ENCODE data around the gene ZNF784.

DNA sequence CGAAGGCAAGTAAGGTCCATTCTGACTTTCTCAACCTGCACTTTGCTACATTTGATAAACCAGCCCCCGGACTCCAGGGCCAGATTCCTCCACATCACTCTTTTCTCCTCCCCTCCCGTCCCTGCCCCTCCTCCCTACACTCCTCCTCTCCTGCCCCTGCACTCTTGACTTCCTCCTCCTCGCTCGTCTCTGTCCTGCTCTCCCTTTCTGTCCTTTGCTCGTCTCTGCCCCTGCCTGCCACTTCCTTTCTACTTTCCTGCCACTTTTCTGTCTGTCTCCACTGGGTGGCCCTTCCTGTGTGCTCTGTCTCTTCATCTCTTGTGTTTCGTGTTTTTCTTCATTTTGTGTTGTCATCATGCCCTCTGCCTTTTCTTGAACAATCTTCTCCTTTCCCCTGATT, 37.5 kb upstream of the ZNF784 start:
- TF ChIP-seq, protein P1, sequence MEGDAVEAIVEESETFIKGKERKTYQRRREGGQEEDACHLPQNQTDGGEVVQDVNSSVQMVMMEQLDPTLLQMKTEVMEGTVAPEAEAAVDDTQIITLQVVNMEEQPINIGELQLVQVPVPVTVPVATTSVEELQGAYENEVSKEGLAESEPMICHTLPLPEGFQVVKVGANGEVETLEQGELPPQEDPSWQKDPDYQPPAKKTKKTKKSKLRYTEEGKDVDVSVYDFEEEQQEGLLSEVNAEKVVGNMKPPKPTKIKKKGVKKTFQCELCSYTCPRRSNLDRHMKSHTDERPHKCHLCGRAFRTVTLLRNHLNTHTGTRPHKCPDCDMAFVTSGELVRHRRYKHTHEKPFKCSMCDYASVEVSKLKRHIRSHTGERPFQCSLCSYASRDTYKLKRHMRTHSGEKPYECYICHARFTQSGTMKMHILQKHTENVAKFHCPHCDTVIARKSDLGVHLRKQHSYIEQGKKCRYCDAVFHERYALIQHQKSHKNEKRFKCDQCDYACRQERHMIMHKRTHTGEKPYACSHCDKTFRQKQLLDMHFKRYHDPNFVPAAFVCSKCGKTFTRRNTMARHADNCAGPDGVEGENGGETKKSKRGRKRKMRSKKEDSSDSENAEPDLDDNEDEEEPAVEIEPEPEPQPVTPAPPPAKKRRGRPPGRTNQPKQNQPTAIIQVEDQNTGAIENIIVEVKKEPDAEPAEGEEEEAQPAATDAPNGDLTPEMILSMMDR (IDR thresholded peaks at IDR 0.05), result no peak
- TF ChIP-seq POLR2A (IDR thresholded peaks at IDR 0.05), result no peak
- no peak for TF ChIP-seq EP300 (IDR thresholded peaks at IDR 0.05)

Data from tibial nerve (tissue), 4 donors.